Measurements from ENCODE around the gene LDLRAD2. TPM values are rescaled to one million over a fixed set of nuclear protein-coding genes. Genes with fewer than 3 reads are reported as not detected.

LDLRAD2 gene
- under 1 TPM in 1 of 4 donors, not detected in 3; 0.48 TPM for total RNA-seq

- no peak for DNase-seq
- Histone ChIP-seq H3K36me3 (no peaks in the 10 kb centered on the region), H3K4me3 (no peak within 1 kb of the TSS), H3K9me3 (no peaks in the 10 kb centered on the region), H3K27me3 (peaks cover 20% of the 10 kb centered on the region), H3K4me1 (peaks cover 0 to 7% (median 5%) of the 10 kb centered on the region in 4 donors), H3K27ac (no peak within 1 kb of the TSS)
- intact Hi-C loops (cut with DNase I; ENCODE audit: low total_unique reads), result no loop called here
- 55 to 100% methylated on average over 1 to 2 of the region's 2 CpGs for WGBS, 2 donors (ENCODE audit: low coverage in 1 of 2)
- no peak for TF ChIP-seq POLR2AphosphoS5 (IDR thresholded peaks at IDR 0.05)
- TF ChIP-seq EP300 (IDR thresholded peaks at IDR 0.05; ENCODE audit: low read depth), result no peak
- TF ChIP-seq CTCF (IDR thresholded peaks at IDR 0.05), result no peak
- TF ChIP-seq POLR2A (IDR thresholded peaks at IDR 0.05), result no peak
- in situ Hi-C loops (cut with MboI; ENCODE audit: low pct_ligation_motif_present in 1 of 4, low pct_unique_long_range_greater_than_20kb in 1 of 4, low sequenced_read_pairs in 3 of 4), result no loop called here
Measured at GRCh38 chr1:21811875-21812305, at the start of gene LDLRAD2. LDLRAD2 (plus strand) TSS chr1:21812265; CDS start chr1:21812452, 187 bp downstream.

GRCh38 chr1:21763236-21763635 lies 48.8 kb upstream of the LDLRAD2 start:
- WGBS, 2 donors (ENCODE audit: low coverage in 1 of 2), result 73 to 83% methylated on average over 6 to 10 of the region's 10 CpGs
- Histone ChIP-seq H3K9me3 (no peaks in the 10 kb centered on the region), H3K36me3 (no peaks in the 10 kb centered on the region), H3K4me1 (peaks cover 4 to 69% (median 23%) of the 10 kb centered on the region in 4 donors), H3K27ac (no peak overlapping the region), H3K4me3 (no peak overlapping the region), H3K27me3 (no peaks in the 10 kb centered on the region)
- TF ChIP-seq POLR2AphosphoS5 (IDR thresholded peaks at IDR 0.05), result no peak
- TF ChIP-seq CTCF (IDR thresholded peaks at IDR 0.05), result no peak
- no peak for TF ChIP-seq POLR2A (IDR thresholded peaks at IDR 0.05)
- TF ChIP-seq EP300 (IDR thresholded peaks at IDR 0.05; ENCODE audit: low read depth), result no peak
- DNase-seq, result no peak
- in situ Hi-C loops (cut with MboI; ENCODE audit: low pct_ligation_motif_present in 1 of 4, low pct_unique_long_range_greater_than_20kb in 1 of 4, low sequenced_read_pairs in 3 of 4), result no loop called here
- intact Hi-C loops (cut with DNase I; ENCODE audit: low total_unique reads), result no loop called here

- 48 to 67% methylated on average over 4 to 7 of the region's 7 CpGs for WGBS, 2 donors (ENCODE audit: low coverage in 1 of 2)
- peaks cover 4 to 73% (median 23%) of the 10 kb centered on the region in 4 donors for H3K4me1 ChIP-seq
- intact Hi-C loops (cut with DNase I; ENCODE audit: low total_unique reads) (no loop called here), in situ Hi-C loops (cut with MboI; ENCODE audit: low pct_ligation_motif_present in 1 of 4, low pct_unique_long_range_greater_than_20kb in 1 of 4, low sequenced_read_pairs in 3 of 4) (no loop called here)
- H3K9me3 ChIP-seq, result no peaks in the 10 kb centered on the region
- H3K27me3 ChIP-seq, result no peaks in the 10 kb centered on the region
- DNase-seq, result no peak
- H3K4me3 ChIP-seq, result no peak overlapping the region
- H3K27ac ChIP-seq, result peak overlapping the region in 3 of 4 donors; percentile 19 to 26 (median 21)
- H3K36me3 ChIP-seq, result no peaks in the 10 kb centered on the region
- TF ChIP-seq CTCF (IDR thresholded peaks at IDR 0.05), result no peak
- no peak for TF ChIP-seq POLR2AphosphoS5 (IDR thresholded peaks at IDR 0.05)
- no peak for TF ChIP-seq EP300 (IDR thresholded peaks at IDR 0.05; ENCODE audit: low read depth)
- no peak for TF ChIP-seq POLR2A (IDR thresholded peaks at IDR 0.05)
Measured at GRCh38 chr1:21763694-21764419, 48.2 kb upstream of the LDLRAD2 start.

GRCh38 chr1:21764615-21765423 lies 47.2 kb upstream of the LDLRAD2 start:
- WGBS, 2 donors (ENCODE audit: low coverage in 1 of 2), result 48 to 55% methylated on average over 6 to 13 of the region's 13 CpGs
- TF ChIP-seq POLR2AphosphoS5 (IDR thresholded peaks at IDR 0.05) (peak in 2 of 3 donors; percentile 22 to 31), EP300 (IDR thresholded peaks at IDR 0.05; ENCODE audit: low read depth) (no peak), CTCF (IDR thresholded peaks at IDR 0.05) (no peak), POLR2A (IDR thresholded peaks at IDR 0.05) (no peak)
- no peak overlapping the region for H3K4me3 ChIP-seq
- H3K9me3 ChIP-seq, result no peaks in the 10 kb centered on the region
- intact Hi-C loops (cut with DNase I; ENCODE audit: low total_unique reads), result no loop called here
- in situ Hi-C loops (cut with MboI; ENCODE audit: low pct_ligation_motif_present in 1 of 4, low pct_unique_long_range_greater_than_20kb in 1 of 4, low sequenced_read_pairs in 3 of 4), result no loop called here
- no peak for DNase-seq
- no peaks in the 10 kb centered on the region for H3K27me3 ChIP-seq
- peak overlapping the region in 3 of 4 donors; percentile 6 to 26 (median 19) for H3K27ac ChIP-seq
- no peaks in the 10 kb centered on the region for H3K36me3 ChIP-seq
- H3K4me1 ChIP-seq, result peaks cover 4 to 73% (median 23%) of the 10 kb centered on the region in 4 donors
